COLO668 (cell line): ENCODE data around the gene PBRM1.
A peak's percentile ranks its signal among the peaks of the same experiment; 100 is the strongest.
"Not testable (repeated sequence)": the region's sequence is repeated elsewhere in the genome, so short reads cannot be mapped to it uniquely, and the experiment has no call there.

ENCODE experiments used
- DNase-seq: peaks from one replicate; lab custom pipeline; 2025; ENCODE audit not compliant: unreplicated experiment; lab: John Stamatoyannopoulos, UW

PBRM1 gene

DNA sequence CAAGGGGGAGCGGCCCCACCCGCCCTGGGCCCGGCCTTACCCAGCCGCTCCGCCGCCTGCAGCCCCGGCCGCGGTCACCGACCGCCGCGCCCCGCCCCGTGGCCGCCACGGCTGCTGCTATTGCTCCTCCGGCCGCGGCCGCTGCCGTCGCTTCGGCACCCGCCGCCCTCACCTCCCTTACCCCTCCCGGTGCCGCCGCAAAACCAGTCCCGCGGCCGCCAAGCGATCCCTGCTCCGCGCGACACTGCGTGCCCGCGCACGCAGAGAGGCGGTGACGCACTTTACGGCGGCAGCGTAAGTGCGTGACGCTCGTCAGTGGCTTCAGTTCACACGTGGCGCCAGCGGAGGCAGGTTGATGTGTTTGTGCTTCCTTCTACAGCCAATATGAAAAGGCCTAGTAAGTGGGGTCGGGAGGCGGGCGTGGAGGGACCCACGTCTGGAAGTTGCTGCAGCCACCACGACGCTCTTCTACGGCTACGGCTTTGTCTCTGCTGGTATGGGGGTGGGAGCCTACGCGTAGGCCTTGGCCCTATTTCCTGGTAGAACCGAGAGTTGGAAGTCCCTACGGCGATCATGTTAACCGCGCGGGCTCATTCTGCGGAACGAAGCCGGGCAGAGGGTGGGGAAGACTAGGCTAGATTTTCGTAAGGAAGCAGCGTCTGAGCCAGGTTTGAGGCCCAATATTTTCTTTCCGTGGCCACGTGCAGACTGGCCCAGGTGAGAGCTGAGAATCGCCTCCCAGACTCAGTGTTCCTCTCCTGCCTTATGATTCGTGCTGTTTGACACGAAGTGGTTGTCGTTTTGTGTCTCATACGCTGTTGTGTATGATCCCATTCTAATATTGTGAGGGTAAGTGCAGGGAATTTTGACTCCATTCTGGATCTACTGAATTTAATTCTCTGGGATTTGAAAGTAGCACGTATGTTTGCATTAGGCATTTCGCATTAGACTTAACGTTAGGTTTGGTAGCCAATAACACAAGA is at the start of gene PBRM1, which contains the start of gene GNL3:
PBRM1 (minus strand) TSS at position 205 of the 983 bp plus-strand sequence.
GNL3 (plus strand) TSS at position 324 of the 983 bp plus-strand sequence; CDS start at position 385, 61 bp downstream.
- DNase-seq: peak; percentile 94

DNA sequence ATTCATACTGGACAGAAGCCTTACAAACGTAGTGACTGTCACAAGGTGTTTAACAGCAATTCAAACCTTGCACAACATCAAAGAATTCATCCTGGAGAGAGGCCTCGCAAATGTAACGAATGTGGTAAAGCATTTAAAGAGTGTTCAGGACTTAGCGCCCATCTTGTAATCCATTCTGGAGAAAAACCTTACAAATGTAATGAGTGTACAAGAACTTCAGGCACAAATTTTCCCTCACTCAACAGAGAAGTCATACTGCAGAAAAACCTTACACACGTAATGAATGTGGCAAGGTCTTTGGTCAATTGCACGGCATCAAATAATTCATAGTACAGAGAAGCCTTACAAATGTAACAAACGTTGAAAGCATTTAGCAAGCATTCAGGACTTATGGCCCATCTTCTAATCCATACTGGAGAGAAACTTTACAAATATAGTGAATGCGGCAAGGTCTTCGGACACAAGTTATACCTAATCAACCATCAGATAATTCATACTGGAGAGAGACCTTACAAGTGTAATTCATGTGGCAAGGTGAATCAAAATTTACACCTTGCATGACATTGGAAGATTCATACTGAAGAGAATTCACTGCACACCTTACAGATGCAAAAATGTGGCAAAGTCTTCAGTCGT is 47.7 kb upstream of the PBRM1 start:
- DNase-seq: no peak

DNA sequence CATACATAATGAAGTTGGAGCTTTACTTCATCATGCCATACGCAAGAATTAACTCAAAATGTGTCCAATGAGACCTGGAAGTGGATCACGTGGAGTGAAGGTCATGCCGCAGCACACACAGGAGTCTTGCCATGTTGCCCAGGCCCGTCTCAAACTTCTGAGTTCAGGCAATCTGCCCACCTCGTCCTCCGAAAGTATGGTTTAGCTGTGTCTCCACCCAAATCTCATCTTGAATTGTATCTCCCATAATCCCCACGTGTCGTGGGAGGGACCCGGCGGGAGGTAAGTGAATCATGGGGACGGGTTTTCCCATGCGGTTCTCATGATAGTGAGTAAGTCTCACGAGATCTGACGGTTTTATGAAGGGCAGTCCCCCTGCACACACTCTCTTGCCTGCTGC is 45.9 kb upstream of the PBRM1 start:
- DNase-seq: no peak

DNA sequence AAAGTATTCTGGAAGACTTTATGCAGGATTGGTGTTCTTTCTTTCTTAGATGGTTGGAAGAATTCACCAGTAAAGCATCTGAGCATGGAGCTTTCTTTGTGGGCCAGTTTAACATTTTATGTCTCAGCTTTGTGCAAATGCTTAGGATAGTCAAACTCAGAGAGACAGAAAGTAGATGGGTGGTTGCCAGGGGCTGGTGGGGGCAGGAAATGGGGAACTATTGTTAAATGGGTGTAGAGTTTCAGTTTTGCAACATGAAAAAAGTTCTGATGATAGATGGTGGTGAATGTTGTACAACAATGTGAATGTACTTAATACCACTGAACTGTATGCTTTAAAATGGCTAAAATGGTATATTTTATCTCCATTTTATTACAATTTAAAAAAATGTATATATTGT is 45.0 kb upstream of the PBRM1 start:
- no peak for DNase-seq

DNA sequence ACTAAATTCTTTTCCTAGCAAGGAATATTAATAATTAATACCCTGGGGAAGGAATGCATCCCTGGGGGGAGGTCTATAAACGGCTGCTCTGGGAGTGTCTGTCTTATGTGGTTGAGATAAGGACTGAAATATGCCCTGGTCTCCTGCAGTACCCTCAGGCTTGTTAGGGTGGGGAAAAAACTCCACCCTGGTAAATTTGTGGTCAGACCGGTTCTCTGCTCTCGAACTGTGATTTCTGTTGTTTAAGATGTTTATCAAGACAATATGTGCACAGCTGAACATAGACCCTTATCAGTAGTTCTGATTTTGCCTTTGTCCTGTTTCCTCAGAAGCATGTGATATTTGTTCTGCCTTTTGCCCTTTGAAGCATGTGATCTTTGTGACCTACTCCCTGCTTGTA is 43.0 kb upstream of the PBRM1 start:
- DNase-seq: not testable (repeated sequence)

DNA sequence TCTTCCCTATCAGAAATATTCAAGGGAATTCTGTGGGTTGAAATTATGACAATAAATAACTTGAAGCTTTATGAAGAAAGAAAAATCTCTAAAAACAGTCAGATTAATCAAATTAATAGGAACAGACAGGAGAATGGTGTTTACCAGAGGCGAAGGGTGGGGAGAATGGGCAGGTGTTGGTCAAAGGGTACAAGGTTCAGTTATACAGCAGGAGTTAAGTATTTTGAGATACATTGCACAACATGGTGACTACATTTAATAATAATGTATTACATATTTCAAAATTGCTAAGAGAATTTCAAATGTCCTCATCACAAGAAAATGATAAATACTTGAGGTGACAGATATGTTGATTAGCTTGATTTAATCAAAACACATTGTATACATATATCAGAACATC is 38.8 kb upstream of the PBRM1 start:
- DNase-seq: no peak

DNA sequence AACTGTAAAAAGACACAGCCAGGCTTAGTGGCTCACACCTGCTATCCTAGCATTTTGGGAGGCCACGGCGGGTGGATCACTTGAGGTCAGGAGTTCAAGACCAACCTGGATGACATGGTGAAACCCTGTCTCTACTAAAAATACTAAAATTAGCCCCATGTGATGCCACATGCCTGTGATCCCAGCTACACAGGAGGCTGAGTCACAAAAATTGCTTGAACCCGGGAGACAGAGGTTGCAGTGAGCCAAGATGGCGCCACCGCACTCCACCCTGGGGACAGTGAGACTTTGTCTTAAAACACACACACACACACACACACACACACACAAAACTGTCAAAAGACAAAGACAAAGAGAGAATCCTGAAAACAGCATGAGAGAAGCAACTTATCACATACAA is 38.2 kb upstream of the PBRM1 start:
- DNase-seq: no peak

DNA sequence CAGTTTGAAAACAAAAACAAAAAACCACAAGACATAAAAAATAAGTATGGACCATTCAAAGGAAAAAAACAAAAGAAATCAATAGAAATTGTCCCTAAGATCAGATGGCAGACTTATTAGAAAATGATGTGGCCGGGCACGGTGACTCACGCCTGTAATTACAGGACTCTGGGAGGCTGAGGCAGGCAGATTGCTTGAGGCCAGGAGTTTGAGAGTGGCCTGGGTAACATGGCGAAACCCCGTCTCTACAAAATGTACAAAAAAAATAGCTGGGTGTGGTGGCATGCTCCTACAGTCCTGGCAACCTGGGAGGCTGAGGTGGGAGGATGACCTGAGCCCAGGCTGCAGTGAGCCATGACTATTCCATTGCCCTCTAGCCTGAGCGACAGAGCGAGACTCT is 36.8 kb upstream of the PBRM1 start:
- no peak for DNase-seq

DNA sequence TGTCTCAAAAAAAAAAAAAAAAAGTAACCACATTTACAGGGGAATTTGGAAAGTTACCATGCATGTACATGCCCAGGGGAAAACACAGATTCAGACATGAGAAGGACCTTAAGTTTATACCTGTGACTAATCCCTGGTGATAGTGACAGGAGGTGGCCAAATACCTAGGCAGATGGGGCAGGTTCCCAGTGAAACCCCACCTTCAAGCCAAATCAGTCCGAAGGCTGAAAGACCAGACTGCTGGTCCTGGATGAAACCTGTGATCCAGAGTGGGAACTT is 36.0 kb upstream of the PBRM1 start:
- no peak for DNase-seq

DNA sequence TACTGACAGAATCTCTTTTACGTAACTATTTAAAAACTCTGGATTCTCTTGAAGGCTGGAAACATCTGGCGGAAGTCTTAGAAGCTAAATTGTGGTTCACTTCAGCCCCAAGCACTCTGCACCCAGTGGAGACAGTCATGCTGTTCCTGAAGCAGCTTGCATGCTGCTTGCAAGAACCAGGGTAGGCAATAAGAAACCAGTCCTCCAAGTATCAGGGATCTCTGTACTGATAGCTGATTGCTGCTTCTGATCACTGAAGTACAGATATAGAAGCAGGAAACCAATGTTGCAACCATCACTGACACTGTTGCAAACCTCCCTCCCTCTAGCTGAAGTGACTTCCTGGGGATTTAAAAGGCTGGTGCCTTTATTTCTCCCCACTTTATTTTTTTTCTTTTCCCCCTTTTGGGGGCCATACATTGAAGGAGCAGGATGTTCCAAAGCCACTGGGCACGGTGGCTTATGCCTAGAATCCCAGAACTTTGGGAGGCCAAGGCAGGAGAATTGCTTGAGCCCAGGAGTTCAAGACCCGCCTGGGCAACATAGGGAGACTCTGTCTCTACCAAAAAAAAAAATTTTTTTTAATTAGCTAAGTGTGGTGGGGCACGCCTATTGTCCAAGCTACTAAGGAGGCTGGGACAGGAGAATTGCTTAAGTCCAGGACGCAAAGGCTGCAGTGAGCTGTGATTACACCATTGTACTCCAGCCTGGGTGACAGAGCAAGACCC is 35.5 kb upstream of the PBRM1 start:
- no peak for DNase-seq

DNA sequence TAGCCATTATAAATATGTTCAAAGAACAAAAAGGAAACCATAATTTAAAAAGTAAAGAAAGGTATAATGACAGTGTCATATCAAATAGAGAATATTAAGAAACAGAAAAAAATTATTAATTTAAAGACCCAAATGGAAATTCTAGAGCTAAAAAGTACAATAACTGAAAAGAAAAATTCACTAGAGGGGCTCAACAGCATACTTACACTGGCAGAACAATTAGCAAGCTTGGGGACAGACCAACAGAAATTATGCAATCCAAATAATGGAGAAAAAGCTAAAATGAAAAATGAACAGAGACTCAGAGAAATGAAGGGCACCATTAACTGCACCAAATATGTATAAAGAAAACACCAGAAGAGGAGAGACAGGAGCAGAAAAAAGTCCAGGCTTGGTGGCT is 33.9 kb upstream of the PBRM1 start:
- DNase-seq: no peak

DNA sequence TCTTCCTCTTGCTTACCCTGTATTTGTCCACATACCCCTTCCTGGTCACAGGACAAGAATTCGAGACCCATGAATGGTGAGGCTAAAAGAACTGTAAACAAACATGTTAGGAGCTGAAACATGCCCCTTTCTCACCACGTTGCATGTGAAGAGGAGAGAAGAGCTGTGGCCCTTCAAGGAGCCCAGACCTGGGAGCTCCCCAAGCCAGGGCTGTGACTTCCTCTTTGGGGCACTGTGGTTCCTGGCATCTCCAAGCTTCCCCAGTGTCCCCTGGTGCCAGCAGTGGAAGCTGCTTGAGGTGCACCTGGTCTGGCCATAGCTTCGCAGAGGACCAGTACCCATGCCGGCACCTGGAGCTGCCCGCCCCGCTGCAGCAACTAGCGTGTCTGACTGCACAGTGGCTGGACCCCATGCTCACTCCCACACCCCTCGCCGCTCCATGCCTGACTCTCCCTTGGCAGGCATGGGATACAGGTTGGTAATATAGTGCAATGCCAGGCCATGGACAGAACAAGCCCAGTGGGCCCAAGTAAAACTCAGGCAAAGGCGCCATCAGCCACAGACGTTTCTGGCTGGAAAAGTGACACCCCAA is 30.1 kb upstream of the PBRM1 start:
- DNase-seq: no peak

DNA sequence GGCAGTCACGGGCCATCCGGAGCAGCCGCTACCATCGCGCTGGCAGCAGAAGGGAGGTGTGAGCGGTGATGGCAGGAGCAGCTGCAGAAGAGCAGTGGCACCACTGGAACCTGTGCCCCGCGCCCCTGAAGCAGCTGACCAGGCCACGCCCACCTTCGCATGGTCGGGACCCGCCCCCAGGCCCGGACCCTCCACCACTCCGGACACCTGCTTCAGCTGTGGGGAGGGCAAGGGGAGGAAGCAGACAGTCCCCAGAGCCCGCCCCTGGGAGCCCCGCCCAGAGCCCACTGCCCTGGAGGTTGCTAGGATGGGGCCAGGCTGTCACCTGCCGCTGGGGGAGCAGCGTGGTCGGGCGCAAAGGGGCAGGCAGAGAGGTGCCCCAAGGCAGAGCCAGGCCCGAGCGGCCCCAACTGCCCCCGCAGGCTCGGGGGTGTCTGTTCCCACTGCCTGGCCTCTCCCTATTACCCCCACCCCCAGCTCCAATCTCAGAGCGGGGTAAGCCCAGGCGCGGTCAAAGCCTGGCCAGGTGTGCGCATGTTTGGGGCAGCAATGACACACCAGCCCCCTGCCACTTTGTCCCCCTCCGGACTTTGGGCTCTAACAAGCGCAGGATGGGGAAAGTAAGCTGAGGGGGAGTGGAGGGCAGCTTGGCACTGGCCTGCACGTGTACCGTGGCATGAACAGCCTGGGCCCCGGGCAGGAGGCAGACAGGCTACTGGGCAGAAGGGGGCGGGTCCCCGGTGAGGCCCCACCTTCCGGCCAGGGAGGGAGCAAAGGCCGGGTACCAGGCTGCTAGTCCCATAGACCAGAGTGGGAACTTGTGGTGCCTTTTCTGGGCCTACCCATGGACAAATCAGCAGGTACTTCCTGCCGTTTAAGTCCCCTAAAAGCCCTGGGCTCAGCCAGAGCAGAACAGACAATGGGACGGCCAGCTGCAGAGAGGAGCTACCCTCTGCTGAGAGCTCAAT is 28.9 kb upstream of the PBRM1 start:
- no peak for DNase-seq

DNA sequence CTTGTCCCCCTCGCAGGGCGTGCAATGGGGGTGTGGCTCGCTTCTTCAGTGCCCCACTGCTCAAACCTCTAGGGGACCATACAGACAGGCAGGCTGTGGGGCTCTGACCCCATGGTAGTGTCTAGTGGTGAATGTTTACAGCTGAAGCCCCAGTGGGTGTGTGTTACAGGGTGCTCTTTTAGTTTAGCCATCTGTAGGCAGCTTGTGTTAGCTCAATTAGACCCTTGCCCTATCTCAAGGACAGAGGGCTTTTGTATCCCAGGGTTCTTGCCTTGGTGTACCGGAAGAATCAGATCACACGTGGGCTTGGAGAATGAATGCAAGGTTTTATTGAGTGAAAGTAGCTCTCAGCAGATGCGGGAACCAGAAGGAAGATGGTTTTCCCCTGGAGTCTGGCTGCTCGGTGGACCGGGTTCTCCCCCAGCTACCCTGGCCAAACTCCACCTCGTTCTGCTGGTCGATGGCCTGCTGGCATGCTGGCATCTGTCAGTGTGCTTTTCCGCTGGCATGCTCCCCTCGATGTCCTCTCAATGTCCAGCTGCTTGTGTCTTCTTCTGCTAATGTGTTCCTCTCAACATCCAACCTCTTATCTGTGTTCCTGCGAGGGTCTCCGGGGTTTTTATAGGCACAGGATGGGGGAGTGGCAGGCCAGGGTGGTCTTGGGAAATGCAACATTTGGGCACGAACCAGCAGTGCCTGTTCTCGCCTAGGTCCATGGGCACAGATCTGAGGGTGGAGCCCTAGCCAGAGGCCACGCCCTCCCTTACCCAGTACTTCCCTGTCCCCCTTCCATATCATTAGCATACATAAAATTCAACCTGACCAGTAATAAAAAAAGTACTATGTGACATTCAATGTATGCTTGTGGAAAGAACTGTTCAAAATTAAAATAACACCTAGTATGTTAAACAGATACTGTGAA is 26.8 kb upstream of the PBRM1 start:
- no peak for DNase-seq

DNA sequence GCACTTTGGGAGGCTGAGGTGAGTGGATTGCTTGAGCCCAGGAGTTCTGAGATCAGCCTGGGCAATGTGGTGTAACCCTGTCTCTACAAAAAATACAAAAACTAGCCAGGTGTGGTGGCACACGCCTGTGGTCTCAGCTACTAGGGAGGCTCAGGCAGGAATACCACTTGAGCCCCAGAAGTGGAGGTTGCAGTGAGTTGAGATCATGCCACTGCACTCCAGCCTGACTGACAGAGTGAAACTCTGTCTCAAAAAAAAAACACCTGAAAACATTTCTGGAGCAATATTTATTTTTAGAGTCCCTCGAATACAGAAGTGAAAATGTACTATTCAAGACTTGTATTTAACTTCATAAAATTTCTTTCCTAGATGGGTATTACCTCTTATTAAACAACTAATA is 24.8 kb upstream of the PBRM1 start:
- no peak for DNase-seq

DNA sequence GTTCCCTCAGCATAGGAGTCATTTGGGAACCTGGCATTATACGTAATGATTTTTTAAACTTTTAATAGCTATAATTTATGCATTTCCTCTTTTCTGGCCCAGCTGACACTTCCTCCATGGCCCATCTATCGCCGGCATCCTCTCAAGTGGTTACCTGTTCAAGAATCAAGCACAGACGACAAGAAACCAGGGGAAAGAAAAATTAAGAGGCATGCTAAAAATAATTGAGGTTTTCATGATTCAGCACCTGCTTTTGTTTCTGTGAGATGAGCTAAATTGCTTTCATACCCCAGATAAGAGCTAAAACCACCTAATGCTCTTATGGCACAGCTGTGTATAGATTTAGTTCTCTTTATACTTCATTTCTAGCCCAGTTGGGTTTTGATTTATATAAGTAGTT is 21.9 kb upstream of the PBRM1 start:
- no peak for DNase-seq

DNA sequence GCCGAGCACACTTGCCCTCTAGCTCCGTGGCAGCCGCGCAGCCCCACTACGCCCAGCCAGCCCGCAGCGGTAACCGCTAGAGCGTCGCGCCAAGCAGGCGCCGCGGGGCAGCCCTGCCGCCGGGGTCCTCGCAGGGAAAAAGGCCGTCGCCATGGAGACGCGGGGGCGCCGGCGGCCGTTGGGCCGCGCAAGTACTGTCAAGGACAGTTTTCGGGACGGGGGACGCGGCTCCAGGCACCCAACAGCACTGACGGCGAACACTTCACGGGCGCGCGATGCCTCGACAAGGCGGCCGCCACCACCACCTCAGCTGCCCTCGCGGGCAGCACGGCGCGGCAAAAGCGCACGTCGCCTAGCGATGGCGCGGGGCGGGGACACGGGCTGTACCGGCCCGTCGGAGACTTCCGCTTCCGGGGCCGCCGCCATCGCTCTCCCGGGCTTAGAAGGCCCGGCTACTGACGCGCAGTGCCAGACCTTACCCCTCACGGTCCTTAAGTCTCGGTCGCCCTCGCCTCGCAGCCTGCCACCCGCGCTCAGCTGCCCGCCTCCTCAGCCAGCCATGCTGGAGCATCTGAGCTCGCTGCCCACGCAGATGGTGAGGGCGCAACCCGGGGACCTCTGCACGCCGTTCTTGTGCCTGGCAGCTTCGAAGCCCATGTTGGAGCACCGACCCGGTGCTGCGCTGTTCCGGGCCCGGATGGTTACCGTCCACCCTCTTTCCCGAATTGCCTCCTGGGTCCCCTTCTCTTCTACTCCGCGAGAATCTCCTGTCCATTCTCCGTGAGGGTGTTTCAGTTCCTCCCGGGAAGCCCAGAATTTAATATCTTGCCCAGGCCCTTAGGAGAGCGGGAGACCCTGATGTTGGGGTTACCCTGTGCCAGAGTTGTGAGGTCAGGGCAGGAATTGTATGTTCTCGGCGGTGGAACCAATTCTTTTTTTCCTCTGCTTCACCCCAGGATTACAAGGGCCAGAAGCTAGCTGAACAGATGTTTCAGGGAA is 20.3 kb upstream of the PBRM1 start, which contains the start of the genes GLT8D1 and SPCS1:
GLT8D1 (minus strand) TSS at position 104 of the 999 bp plus-strand sequence. CDS start 5,331 bp downstream, outside the sequence.
SPCS1 (plus strand) TSS at position 419 of the 999 bp plus-strand sequence; CDS start at position 560, 141 bp downstream.
- peak; percentile 88 for DNase-seq

DNA sequence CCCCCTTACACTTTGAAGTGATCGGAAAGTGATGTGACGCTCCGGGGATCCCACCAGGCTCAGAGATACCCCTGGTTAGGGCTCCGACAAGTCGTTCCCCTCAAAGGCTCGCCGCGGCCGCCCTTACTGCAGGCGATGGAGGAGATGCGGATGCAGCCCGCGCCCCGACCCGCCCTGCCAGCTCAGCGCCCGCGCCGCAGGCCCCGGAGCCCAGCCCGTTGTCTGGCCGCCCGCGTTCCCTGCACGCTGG is 19.6 kb upstream of the PBRM1 start:
- no peak for DNase-seq
